Neuronal stem cell (in vitro differentiated cells): ENCODE data around the gene USP20.

ENCODE experiments used
- DNase-seq: peaks from one replicate; pipeline ENCODE4 v3.0.0-alpha.2; 2013; ENCODE audit warnings: low spot score
- H2AFZ ChIP-seq: one replicate; pipeline ENCODE4 v1.6.1; 2013; ENCODE audit warnings: mild to moderate bottlenecking, low read length, inconsistent platforms
- H2AK5ac ChIP-seq: 2 replicates; pipeline ENCODE4 v1.6.1; 2013; ENCODE audit warnings: low read depth, mild to moderate bottlenecking, inconsistent platforms, low read length, moderate library complexity, mixed read lengths
- H2BK120ac ChIP-seq: 2 replicates; pipeline ENCODE4 v1.6.1; 2013; ENCODE audit warnings: low read depth, mild to moderate bottlenecking, inconsistent platforms, low read length, moderate library complexity, mixed read lengths
- H2BK12ac ChIP-seq: one replicate; pipeline ENCODE4 v1.6.1; 2013; ENCODE audit warnings: low read length, inconsistent platforms
- H2BK15ac ChIP-seq: 2 replicates; pipeline ENCODE4 v1.6.1; 2013; ENCODE audit warnings: mild to moderate bottlenecking, low read length, inconsistent platforms, mixed read lengths
- H2BK5ac ChIP-seq: one replicate; pipeline ENCODE4 v1.6.1; 2013; ENCODE audit warnings: inconsistent platforms, mild to moderate bottlenecking, low read length, moderate library complexity
- H3K14ac ChIP-seq: one replicate; pipeline ENCODE4 v1.6.1; 2013; ENCODE audit warnings: low read length, inconsistent platforms
- H3K18ac ChIP-seq: 2 replicates; pipeline ENCODE4 v1.6.1; 2013; ENCODE audit warnings: low read length, inconsistent platforms
- H3K23ac ChIP-seq: 2 replicates; pipeline ENCODE4 v1.6.1; 2013; ENCODE audit warnings: low read depth, mild to moderate bottlenecking, mixed read lengths, low read length, inconsistent platforms; ENCODE audit not compliant: poor library complexity
- H3K27ac ChIP-seq: replicated peaks from 3 replicates; pipeline ENCODE4 v1.5.1; 2013; ENCODE audit warnings: low read length, inconsistent platforms
- H3K27me3 ChIP-seq, 3 experiments: 2 replicates each; pipeline ENCODE4 v1.6.1; 2013; ENCODE audit warnings: low read length in 3 of 3, mild to moderate bottlenecking in 2 of 3, inconsistent platforms in 1 of 3, low read depth in 1 of 3, mixed read lengths in 1 of 3, moderate library complexity in 1 of 3; ENCODE audit not compliant: control insufficient read depth in 3 of 3, insufficient read depth in 3 of 3
- H3K36me3 ChIP-seq, 2 donors: replicated peaks in 1 of 2; 2 replicates each; pipeline ENCODE4 v1.6.1; 2013; ENCODE audit warnings: low read length in 2 of 2; ENCODE audit not compliant: control insufficient read depth in 2 of 2, insufficient read depth in 2 of 2
- H3K4ac ChIP-seq: 2 replicates; pipeline ENCODE4 v1.6.1; 2013; ENCODE audit warnings: inconsistent platforms, mild to moderate bottlenecking, low read length, moderate library complexity
- H3K4me1 ChIP-seq, 2 donors: 1 replicate in 1 of 2; 2 replicates in 1 of 2; pipeline ENCODE4 v1.6.1; 2013; ENCODE audit warnings: low read length in 2 of 2, low read depth in 1 of 2; ENCODE audit not compliant: control insufficient read depth in 2 of 2, insufficient read depth in 1 of 2
- H3K4me2 ChIP-seq: one replicate; pipeline ENCODE4 v1.6.1; 2013; ENCODE audit warnings: mild to moderate bottlenecking, low read length, inconsistent platforms; ENCODE audit not compliant: insufficient read depth, poor library complexity, severe bottlenecking
- H3K4me3 ChIP-seq, 2 donors: 2 replicates each; pipeline ENCODE4 v1.5.1; 2013; ENCODE audit warnings: low read length in 2 of 2, mild to moderate bottlenecking in 2 of 2, inconsistent platforms in 1 of 2, moderate library complexity in 1 of 2
- H3K79me1 ChIP-seq: one replicate; pipeline ENCODE4 v1.6.1; 2013; ENCODE audit warnings: low read depth, mild to moderate bottlenecking, inconsistent platforms, low read length, moderate library complexity
- H3K9ac ChIP-seq: one replicate; pipeline ENCODE4 v1.6.1; 2013; ENCODE audit warnings: mild to moderate bottlenecking, low read depth, low read length, inconsistent platforms; ENCODE audit not compliant: poor library complexity
- H3K9me3 ChIP-seq, 2 donors: replicated peaks in 1 of 2; 2 replicates each; pipeline versions ENCODE3 to v1.6.1; 2013; ENCODE audit warnings: low read length in 2 of 2, mild to moderate bottlenecking in 2 of 2, inconsistent platforms in 1 of 2, low read depth in 1 of 2, mixed read lengths in 1 of 2, moderate library complexity in 1 of 2; ENCODE audit not compliant: control insufficient read depth in 2 of 2, insufficient read depth in 1 of 2
- H4K8ac ChIP-seq: one replicate; pipeline ENCODE4 v1.6.1; 2013; ENCODE audit warnings: low read depth, mild to moderate bottlenecking, inconsistent platforms, low read length, moderate library complexity
- H4K91ac ChIP-seq: one replicate; pipeline ENCODE4 v1.6.1; 2013; ENCODE audit warnings: low read length, low read depth, mild to moderate bottlenecking, inconsistent platforms; ENCODE audit not compliant: poor library complexity
- WGBS, 2 donors: extraction: QIAGEN DNeasy Blood & Tissue Kit; methylation state at CpG; one replicate each; pipeline ENCODE4 v1.1.7; 2013; ENCODE audit warnings: missing lambda C conversion rate in 2 of 2, mixed read lengths in 1 of 2; ENCODE audit not compliant: insufficient read length in 2 of 2, insufficient replicate concordance in 1 of 2; ENCODE audit errors: extremely low coverage in 2 of 2; 5-methylcytosine and 5-hydroxymethylcytosine counted together

The USP20 gene

GRCh38 chr9:129869585-129870501, 34.6 kb downstream of the USP20 start:
- WGBS, 2 donors, result no CpG with 5 or more reads among the region's 24 CpGs
- Histone ChIP-seq H2BK12ac (no peak overlapping the region), H3K27ac (no peak overlapping the region), H2BK120ac (no peak overlapping the region), H3K4me3 (no peak overlapping the region), H3K4me1 (peaks cover 0 to 2% of the 10 kb centered on the region in 2 donors), H3K9ac (peak overlapping the region; percentile 63), H3K18ac (peak overlapping the region; percentile 41), H2AFZ (no peak overlapping the region), H4K8ac (peak overlapping the region; percentile 93), H2BK5ac (no peak overlapping the region), H4K91ac (no peak overlapping the region), H3K9me3 (peaks cover 0 to 3% of the 10 kb centered on the region in 2 donors), H2BK15ac (no peak overlapping the region), H3K14ac (no peak overlapping the region), H3K4ac (no peak overlapping the region), H3K23ac (no peak overlapping the region), H3K36me3 (peaks cover 10 to 38% of the 10 kb centered on the region in 2 donors), H3K27me3 (no peaks in the 10 kb centered on the region), H3K4me2 (no peak overlapping the region), H3K79me1 (peaks cover 3% of the 10 kb centered on the region), H2AK5ac (peak overlapping the region; percentile 26)
- DNase-seq, result no peak

DNA sequence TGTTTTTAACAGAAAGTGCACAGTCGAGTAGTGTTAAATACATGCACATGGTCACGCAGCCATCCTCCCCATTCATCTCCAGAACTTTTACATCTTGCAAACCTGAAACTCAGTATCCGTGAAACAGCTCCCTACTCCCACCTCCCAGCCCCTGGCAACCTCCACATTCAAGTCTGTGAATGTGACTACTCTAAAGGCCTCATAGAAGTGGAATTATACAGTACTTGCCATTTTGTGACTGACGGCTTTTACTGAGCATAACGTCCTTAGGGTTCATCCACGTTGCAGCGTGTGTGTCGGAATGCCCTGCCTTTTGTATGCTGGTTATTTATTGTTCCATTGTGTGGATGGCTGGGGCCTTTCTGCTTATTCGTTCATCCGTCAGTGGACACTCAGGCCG, 35.8 kb downstream of the USP20 start:
- no peak overlapping the region for H2BK120ac ChIP-seq
- no CpG with 5 or more reads among the region's 11 CpGs for WGBS, 2 donors
- no peak overlapping the region for H3K4me3 ChIP-seq
- H3K27ac ChIP-seq, result no peak overlapping the region
- H2AFZ ChIP-seq, result no peak overlapping the region
- no peaks in the 10 kb centered on the region for H3K27me3 ChIP-seq
- H3K23ac ChIP-seq, result no peak overlapping the region
- no peak overlapping the region for H4K8ac ChIP-seq
- H3K14ac ChIP-seq, result no peak overlapping the region
- H2BK5ac ChIP-seq, result no peak overlapping the region
- no peak overlapping the region for H3K4ac ChIP-seq
- H3K9me3 ChIP-seq, result peaks cover 0 to 3% of the 10 kb centered on the region in 2 donors
- peaks cover 0 to 2% of the 10 kb centered on the region in 2 donors for H3K4me1 ChIP-seq
- H2AK5ac ChIP-seq, result no peak overlapping the region
- H3K36me3 ChIP-seq, result peaks cover 13 to 39% of the 10 kb centered on the region in 2 donors
- no peak overlapping the region for H3K9ac ChIP-seq
- H2BK12ac ChIP-seq, result no peak overlapping the region
- no peak for DNase-seq
- H3K79me1 ChIP-seq, result peaks cover 3% of the 10 kb centered on the region
- no peak overlapping the region for H2BK15ac ChIP-seq
- no peak overlapping the region for H4K91ac ChIP-seq
- H3K18ac ChIP-seq, result no peak overlapping the region
- no peak overlapping the region for H3K4me2 ChIP-seq

DNA sequence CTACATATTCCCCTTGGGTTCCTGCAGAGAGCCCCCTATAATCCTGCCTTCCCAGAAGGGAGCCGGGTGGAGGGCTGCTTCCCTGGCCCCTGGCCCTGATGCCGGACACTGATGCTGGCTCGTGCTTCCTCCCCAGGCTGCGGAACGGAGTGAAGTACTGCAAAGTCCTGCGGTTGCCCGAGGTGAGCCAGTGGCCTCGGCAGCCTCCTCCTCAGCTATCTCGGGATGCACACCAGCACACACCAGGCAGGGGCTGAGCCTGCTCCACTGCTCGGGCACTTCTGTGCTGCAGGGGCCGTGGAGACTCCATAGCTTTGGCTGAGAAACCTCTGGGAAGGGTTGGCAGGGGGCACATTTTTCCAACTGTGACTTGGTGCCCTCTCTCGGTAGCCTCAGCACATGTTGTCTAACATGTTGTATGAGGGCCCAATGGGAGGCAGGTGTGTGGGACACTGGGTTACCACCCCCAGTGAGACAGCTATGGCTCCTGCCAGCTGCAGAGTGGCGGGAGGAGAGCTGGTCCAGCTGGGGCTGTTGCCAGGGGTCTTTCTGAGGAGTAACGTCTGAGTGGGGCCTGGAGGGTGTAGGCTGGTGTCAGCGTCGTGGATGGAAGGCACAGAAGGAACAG, 38.4 kb downstream of the USP20 start:
- no peaks in the 10 kb centered on the region for H3K27me3 ChIP-seq
- peaks cover 0 to 3% of the 10 kb centered on the region in 2 donors for H3K9me3 ChIP-seq
- H3K9ac ChIP-seq, result no peak overlapping the region
- no peak overlapping the region for H3K4me3 ChIP-seq
- H4K91ac ChIP-seq, result no peak overlapping the region
- H3K27ac ChIP-seq, result no peak overlapping the region
- H3K14ac ChIP-seq, result no peak overlapping the region
- no peak overlapping the region for H2BK120ac ChIP-seq
- DNase-seq, result no peak
- H3K4me1 ChIP-seq, result peaks cover 0 to 2% of the 10 kb centered on the region in 2 donors
- WGBS, 2 donors, result no CpG with 5 or more reads among the region's 16 CpGs
- H2BK12ac ChIP-seq, result no peak overlapping the region
- no peak overlapping the region for H4K8ac ChIP-seq
- H2BK5ac ChIP-seq, result no peak overlapping the region
- H3K36me3 ChIP-seq, result peaks cover 12 to 39% of the 10 kb centered on the region in 2 donors
- H3K4me2 ChIP-seq, result no peak overlapping the region
- H2BK15ac ChIP-seq, result no peak overlapping the region
- H3K4ac ChIP-seq, result no peak overlapping the region
- H2AFZ ChIP-seq, result no peak overlapping the region
- no peak overlapping the region for H2AK5ac ChIP-seq
- no peak overlapping the region for H3K23ac ChIP-seq
- no peak overlapping the region for H3K18ac ChIP-seq
- H3K79me1 ChIP-seq, result peaks cover 2% of the 10 kb centered on the region
